Activated gamma-delta T cell treated with Interleukin-2 at 50 U/mL for 16 hours (primary cell): ENCODE results near the gene C2CD4A.

Experiments used
- DNase-seq: peaks from one replicate; pipeline ENCODE4 v3.0.0-alpha.2; 2020

The C2CD4A gene

GRCh38 chr15:62104401-62104800 is 37.6 kb downstream of the C2CD4A start:
- DNase-seq, result no peak

- no peak for DNase-seq
These were observed 38.1 kb downstream of the C2CD4A start for GRCh38 chr15:62104846-62105245.

- no peak for DNase-seq
These were observed 38.5 kb downstream of the C2CD4A start for GRCh38 chr15:62105266-62105665.

- no peak for DNase-seq
These were observed 39.3 kb downstream of the C2CD4A start for GRCh38 chr15:62106096-62106495.

- DNase-seq, result no peak
These were observed 40.9 kb downstream of the C2CD4A start for GRCh38 chr15:62107571-62108121.

- DNase-seq, result no peak
These were observed 41.6 kb downstream of the C2CD4A start for GRCh38 chr15:62108411-62108810.

- no peak for DNase-seq
These were observed 42.7 kb downstream of the C2CD4A start for GRCh38 chr15:62109437-62109836.

GRCh38 chr15:62109982-62110851 is 43.4 kb downstream of the C2CD4A start:
- DNase-seq, result no peak

- no peak for DNase-seq
These were observed 45.3 kb downstream of the C2CD4A start for GRCh38 chr15:62112081-62112480.

GRCh38 chr15:62112616-62113593 is 46.1 kb downstream of the C2CD4A start:
- no peak for DNase-seq

GRCh38 chr15:62115847-62116246 is 49.1 kb downstream of the C2CD4A start:
- DNase-seq, result no peak

GRCh38 chr15:62118520-62119226 is 51.9 kb downstream of the C2CD4A start:
- DNase-seq, result no peak

- DNase-seq, result no peak
These were observed 52.6 kb downstream of the C2CD4A start for GRCh38 chr15:62119227-62119864.

GRCh38 chr15:62119874-62120273 is 53.1 kb downstream of the C2CD4A start:
- no peak for DNase-seq
